ENCODE measurements around the gene ARHGAP21.

DNA sequence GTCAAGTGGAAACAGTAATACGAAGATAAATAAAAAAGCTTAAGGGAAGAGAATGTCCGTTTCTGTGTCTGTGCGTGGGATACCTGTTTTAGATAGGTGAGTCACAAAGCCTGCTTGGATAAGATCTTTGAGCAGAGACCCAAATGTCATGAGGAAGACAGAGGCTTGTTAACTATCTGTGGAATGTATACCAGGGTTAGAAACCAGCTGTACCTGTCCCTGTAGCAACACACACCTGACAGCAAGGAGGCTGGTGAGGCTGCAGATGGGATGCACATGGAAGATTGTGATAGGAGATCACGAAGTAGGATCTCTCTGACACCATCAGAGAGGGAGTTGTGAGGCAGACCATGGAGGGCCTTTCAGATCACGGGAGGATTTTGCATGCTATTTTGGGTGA is 105.3 kb downstream of the ARHGAP21 start:
- TF ChIP-seq EZH2 (IDR thresholded peaks at IDR 0.05; ENCODE audit: insufficient read depth, poor library complexity, severe bottlenecking) (no peak), EZH2phosphoT487 (IDR thresholded peaks at IDR 0.05; ENCODE audit: insufficient read depth, low read depth) (no peak)

Measured in GM23248 (cell line).